GM12878 (cell line): ENCODE data around the gene MAP3K21. TPM values are rescaled to one million over a fixed set of nuclear protein-coding genes. Genes with fewer than 3 reads are reported as not detected.

Experiments
- ATAC-seq: fragments of 200-7000 bp; cut with Tn5 transposase; 3 replicates; pipeline ENCODE4 v1.9.1; 2020; ENCODE audit warnings: mild to moderate bottlenecking, moderate library complexity
- BruUV-seq: library from RNA; stranded (reverse); fragments of 400-500 nt; replicated peaks from 2 replicates; lab custom pipeline; 2021; lab: Mats Ljungman, UMichigan
- CTCF ChIA-PET: fragments of 300-600 bp; sonication (Branson Sonifier 250); formaldehyde crosslinking; extraction: SDS; loops from one replicate; lab custom pipeline; 2021; ENCODE audit warnings: inconsistent platforms; lab: Yijun Ruan, JAX
- POLR2A ChIA-PET: fragments of 350-600 bp; formaldehyde crosslinking; extraction: SDS; loops from one replicate; lab custom pipeline; 2021; ENCODE audit warnings: inconsistent platforms; lab: Charles Lee
- RAD21 ChIA-PET: fragments of 300-600 bp; sonication (Branson Sonifier 250); formaldehyde crosslinking; loops from one replicate; lab custom pipeline; 2023; ENCODE audit warnings: antibody characterized with exemption; ENCODE audit not compliant: unreplicated experiment; lab: Charles Lee
- SMC1A ChIA-PET: fragments of 300-600 bp; sonication (Branson Sonifier 250); formaldehyde crosslinking; loops from one replicate; lab custom pipeline; 2023; ENCODE audit not compliant: unreplicated experiment, uncharacterized antibody; lab: Charles Lee
- DNase-seq: peaks from one replicate; pipeline ENCODE4 v3.0.0-alpha.2; 2011; ENCODE audit warnings: low read depth, low spot score
- FAIRE-seq: peaks from 3 replicates; lab custom pipeline; 2011; peaks lifted over from hg19 to GRCh38; lab: Jason Lieb, UNC
- H2AFZ ChIP-seq: 2 replicates; pipeline ENCODE4 v1.6.0; 2011; ENCODE audit warnings: low read depth, low read length, control low read depth; ENCODE audit not compliant: control insufficient read depth
- H3K27ac ChIP-seq: 2 replicates; pipeline ENCODE4 v1.5.1; 2011; ENCODE audit warnings: control low read depth; ENCODE audit not compliant: control insufficient read depth, insufficient read depth
- H3K27me3 ChIP-seq, 2 experiments: replicated peaks in 1 of 2; 2 replicates each; pipeline versions ENCODE4 v1.6.0 to v1.6.1; 2011; ENCODE audit warnings: low read length in 1 of 2; ENCODE audit not compliant: control insufficient read depth in 2 of 2, insufficient read depth in 2 of 2
- H3K36me3 ChIP-seq, 2 experiments: 2 replicates each; pipeline ENCODE4 v1.5.1; 2011; ENCODE audit warnings: low read length in 1 of 2; ENCODE audit not compliant: control insufficient read depth in 2 of 2, insufficient read depth in 2 of 2
- H3K4me1 ChIP-seq: 2 replicates; pipeline ENCODE4 v1.6.1; 2011; ENCODE audit warnings: mild to moderate bottlenecking, low read length, moderate library complexity, mixed read lengths; ENCODE audit not compliant: control insufficient read depth, insufficient read depth
- H3K4me2 ChIP-seq: 2 replicates; pipeline ENCODE4 v1.6.0; 2011; ENCODE audit warnings: control low read depth; ENCODE audit not compliant: control insufficient read depth, insufficient read depth
- H3K4me3 ChIP-seq: fragments of 200-600 bp; sonication (generic); 2 replicates; pipeline ENCODE4 v1.5.1; 2016
- H3K79me2 ChIP-seq: 2 replicates; pipeline ENCODE4 v1.6.0; 2011; ENCODE audit warnings: low read length; ENCODE audit not compliant: control insufficient read depth, insufficient read depth
- H3K9ac ChIP-seq: 2 replicates; pipeline ENCODE4 v1.8.0; 2011; ENCODE audit warnings: low read length, control low read depth, mixed read lengths; ENCODE audit not compliant: control insufficient read depth, insufficient read depth
- H3K9me3 ChIP-seq: replicated peaks from 3 replicates; pipeline ENCODE4 v1.5.1; 2011; ENCODE audit warnings: mild to moderate bottlenecking, low read length; ENCODE audit not compliant: control insufficient read depth, insufficient read depth
- H4K20me1 ChIP-seq: 2 replicates; pipeline ENCODE4 v1.6.0; 2011; ENCODE audit not compliant: control insufficient read depth, insufficient read depth
- MYB ChIP-seq: fragments of 150-350 bp; IDR thresholded peaks from 2 replicates; pipeline ENCODE4 v1.6.1; 2014; ENCODE audit warnings: mild to moderate bottlenecking, low read depth, low read length, borderline replicate concordance
- MYC ChIP-seq: IDR thresholded peaks from 2 replicates; pipeline ENCODE4 v1.6.1; 2011; ENCODE audit warnings: mild to moderate bottlenecking, low read length, moderate library complexity, inconsistent platforms; ENCODE audit not compliant: insufficient read depth, insufficient replicate concordance, insufficient read length, severe bottlenecking
- RELA ChIP-seq: fragments of 450-650 bp; IDR thresholded peaks from 2 replicates; pipeline ENCODE4 v1.8.0; 2014; ENCODE audit warnings: borderline replicate concordance; ENCODE audit not compliant: partially characterized antibody
- SMC3 ChIP-seq: IDR thresholded peaks from 2 replicates; pipeline ENCODE4 v1.6.1; 2011; ENCODE audit warnings: low read length, improper control_type of control experiment, borderline replicate concordance
- SREBF1 ChIP-seq: IDR thresholded peaks from 2 replicates; pipeline ENCODE4 v1.6.1; 2012; ENCODE audit warnings: mild to moderate bottlenecking, low read length
- TBL1XR1 ChIP-seq: IDR thresholded peaks from 2 replicates; pipeline ENCODE4 v1.6.1; 2012; ENCODE audit warnings: low read depth, low read length, improper control_type of control experiment
- WRNIP1 ChIP-seq: IDR thresholded peaks from 2 replicates; pipeline ENCODE4 v1.6.1; 2011; ENCODE audit warnings: low read depth, low read length, improper control_type of control experiment, borderline replicate concordance
- ZNF207 ChIP-seq: fragments of 450-650 bp; IDR thresholded peaks from 2 replicates; pipeline ENCODE4 v1.6.1; 2014; ENCODE audit warnings: antibody characterized with exemption, mild to moderate bottlenecking, borderline replicate concordance
- WGBS: methylation state at CpG from one replicate; pipeline ENCODE4 v1.1.6; 2016; ENCODE audit warnings: low lambda C conversion rate; ENCODE audit not compliant: insufficient replicate concordance, insufficient coverage; ENCODE audit errors: missing lambda C conversion rate; 5-methylcytosine and 5-hydroxymethylcytosine counted together
- in situ Hi-C: fragments of 300-500 bp; cut with MboI; formaldehyde crosslinking; loops from 9 replicates; pipeline ENCODE4 v1.14.3; 2018; ENCODE audit warnings: mixed read lengths
- intact Hi-C: fragments of 100-400 bp; cut with micrococcal nuclease; formaldehyde crosslinking; loops from one replicate; pipeline ENCODE4 v1.14.2; 2022; ENCODE audit not compliant: unreplicated experiment
- polyA plus RNA-seq, 11 experiments: library from polyadenylated mRNA; depleted of rRNA in 4 of 11; unstranded in 6 of 11; stranded (reverse) in 5 of 11; fragments of >200 nt; fragmentation: Nextera tagmentation in 4 of 11; fragmentation: Illumina TruSeq in 1 of 11; extraction: Ambion mirVana in 4 of 11; extraction: Trizol in 1 of 11; gene quantifications; 1 replicate in 1 of 11; 2 replicates in 10 of 11; pipeline versions ENCODE4 v1.2.1 to v1.2.3, GENCODE V29; 2011 to 2016; ENCODE audit warnings: inconsistent platforms in 2 of 11, missing spikeins in 2 of 11, low read depth in 1 of 11
- total RNA-seq, 4 experiments: library from RNA; depleted of rRNA in 3 of 4; stranded (reverse); fragments of >200 nt in 3 of 4; fragmentation: Illumina TruSeq in 1 of 4; extraction: Trizol in 1 of 4; gene quantifications; 2 replicates each; pipeline versions ENCODE4 v1.2.1 to v1.2.3, GENCODE V29; 2013 to 2021
- TF ChIP-seq, protein P1 (sequence below): fragments of 450-650 bp; IDR thresholded peaks from 2 replicates; pipeline ENCODE4 v1.6.1; 2017; ENCODE audit warnings: mild to moderate bottlenecking, moderate library complexity
- TF ChIP-seq, protein P2 (sequence below): fragments of 450-650 bp; IDR thresholded peaks from 2 replicates; pipeline ENCODE4 v1.6.1; 2018; ENCODE audit warnings: borderline replicate concordance, mild to moderate bottlenecking; ENCODE audit not compliant: partially characterized antibody

MAP3K21 gene
- total and polyA plus RNA-seq, 10 of the 15 experiments (the other 5 are each of a cell fraction or from before 2014, with no cell fraction given): 0.02 to 0.21 (median 0.09) TPM; not detected in 1

DNA sequence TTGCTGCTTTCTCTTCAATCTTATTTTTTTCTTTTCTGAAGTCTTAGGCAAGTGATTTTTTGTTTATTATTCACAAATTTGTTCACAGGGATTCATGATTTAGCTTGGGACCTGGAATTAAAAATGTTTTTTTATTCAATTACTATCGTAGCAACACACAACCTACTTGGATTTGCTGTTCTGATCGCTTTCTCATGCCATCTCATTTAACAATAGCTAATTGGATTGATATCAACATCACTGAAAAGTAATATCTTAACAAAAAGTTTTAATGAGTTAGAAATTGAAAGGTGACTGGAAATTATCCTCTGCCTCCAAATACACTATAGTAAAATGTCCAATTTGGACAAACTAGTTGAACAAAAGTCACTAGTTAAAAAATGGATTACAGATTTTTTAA, 32.4 kb downstream of the MAP3K21 start (continued):
- TF ChIP-seq, protein P1, sequence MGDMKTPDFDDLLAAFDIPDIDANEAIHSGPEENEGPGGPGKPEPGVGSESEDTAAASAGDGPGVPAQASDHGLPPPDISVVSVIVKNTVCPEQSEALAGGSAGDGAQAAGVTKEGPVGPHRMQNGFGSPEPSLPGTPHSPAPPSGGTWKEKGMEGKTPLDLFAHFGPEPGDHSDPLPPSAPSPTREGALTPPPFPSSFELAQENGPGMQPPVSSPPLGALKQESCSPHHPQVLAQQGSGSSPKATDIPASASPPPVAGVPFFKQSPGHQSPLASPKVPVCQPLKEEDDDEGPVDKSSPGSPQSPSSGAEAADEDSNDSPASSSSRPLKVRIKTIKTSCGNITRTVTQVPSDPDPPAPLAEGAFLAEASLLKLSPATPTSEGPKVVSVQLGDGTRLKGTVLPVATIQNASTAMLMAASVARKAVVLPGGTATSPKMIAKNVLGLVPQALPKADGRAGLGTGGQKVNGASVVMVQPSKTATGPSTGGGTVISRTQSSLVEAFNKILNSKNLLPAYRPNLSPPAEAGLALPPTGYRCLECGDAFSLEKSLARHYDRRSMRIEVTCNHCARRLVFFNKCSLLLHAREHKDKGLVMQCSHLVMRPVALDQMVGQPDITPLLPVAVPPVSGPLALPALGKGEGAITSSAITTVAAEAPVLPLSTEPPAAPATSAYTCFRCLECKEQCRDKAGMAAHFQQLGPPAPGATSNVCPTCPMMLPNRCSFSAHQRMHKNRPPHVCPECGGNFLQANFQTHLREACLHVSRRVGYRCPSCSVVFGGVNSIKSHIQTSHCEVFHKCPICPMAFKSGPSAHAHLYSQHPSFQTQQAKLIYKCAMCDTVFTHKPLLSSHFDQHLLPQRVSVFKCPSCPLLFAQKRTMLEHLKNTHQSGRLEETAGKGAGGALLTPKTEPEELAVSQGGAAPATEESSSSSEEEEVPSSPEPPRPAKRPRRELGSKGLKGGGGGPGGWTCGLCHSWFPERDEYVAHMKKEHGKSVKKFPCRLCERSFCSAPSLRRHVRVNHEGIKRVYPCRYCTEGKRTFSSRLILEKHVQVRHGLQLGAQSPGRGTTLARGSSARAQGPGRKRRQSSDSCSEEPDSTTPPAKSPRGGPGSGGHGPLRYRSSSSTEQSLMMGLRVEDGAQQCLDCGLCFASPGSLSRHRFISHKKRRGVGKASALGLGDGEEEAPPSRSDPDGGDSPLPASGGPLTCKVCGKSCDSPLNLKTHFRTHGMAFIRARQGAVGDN: no peak
- TF ChIP-seq, protein P2, sequence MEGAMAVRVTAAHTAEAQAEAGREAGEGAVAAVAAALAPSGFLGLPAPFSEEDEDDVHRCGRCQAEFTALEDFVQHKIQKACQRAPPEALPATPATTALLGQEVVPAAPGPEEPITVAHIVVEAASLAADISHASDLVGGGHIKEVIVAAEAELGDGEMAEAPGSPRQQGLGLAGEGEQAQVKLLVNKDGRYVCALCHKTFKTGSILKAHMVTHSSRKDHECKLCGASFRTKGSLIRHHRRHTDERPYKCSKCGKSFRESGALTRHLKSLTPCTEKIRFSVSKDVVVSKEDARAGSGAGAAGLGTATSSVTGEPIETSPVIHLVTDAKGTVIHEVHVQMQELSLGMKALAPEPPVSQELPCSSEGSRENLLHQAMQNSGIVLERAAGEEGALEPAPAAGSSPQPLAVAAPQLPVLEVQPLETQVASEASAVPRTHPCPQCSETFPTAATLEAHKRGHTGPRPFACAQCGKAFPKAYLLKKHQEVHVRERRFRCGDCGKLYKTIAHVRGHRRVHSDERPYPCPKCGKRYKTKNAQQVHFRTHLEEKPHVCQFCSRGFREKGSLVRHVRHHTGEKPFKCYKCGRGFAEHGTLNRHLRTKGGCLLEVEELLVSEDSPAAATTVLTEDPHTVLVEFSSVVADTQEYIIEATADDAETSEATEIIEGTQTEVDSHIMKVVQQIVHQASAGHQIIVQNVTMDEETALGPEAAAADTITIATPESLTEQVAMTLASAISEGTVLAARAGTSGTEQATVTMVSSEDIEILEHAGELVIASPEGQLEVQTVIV: no peak

DNA sequence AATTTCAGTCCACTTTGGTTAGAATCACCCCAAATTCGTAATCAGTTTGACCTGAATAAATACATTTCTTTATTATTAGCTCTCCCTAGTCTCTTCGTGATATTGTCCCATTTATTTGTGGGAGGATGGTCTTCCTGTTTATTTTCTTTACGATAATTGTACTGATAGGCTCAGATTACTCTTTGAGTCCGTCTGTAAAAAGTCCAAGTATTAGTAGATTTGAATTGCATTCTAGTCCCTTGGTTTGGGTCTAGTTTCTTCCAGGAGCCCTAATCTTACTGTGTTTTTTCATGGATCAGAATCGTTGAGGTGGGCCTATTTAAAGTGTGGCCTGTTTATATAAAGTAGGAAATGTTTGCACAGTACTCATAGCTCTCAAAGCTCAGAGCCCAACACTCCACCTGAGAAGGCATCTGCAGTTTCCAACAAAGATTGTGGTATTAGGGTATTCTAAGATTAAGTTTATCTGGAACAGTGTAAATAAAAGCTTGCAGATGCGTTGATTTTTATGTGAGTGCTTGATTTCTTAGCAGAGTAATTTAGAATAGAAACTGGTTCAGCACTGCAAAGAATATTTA, 33.1 kb downstream of the MAP3K21 start:
- no TSS peak for BruUV-seq
- ChIA-PET POLR2A (no interaction called here), CTCF (interaction anchor here (0.9 to 1.0 kb wide), 2 partner anchors 57 to 627 kb away, joined by 3 read pairs; no protein-coding TSS in a partner anchor), SMC1A (interaction anchor here (0.9 to 1.2 kb wide), 3 partner anchors 21 to 705 kb away, joined by 3 read pairs; no protein-coding TSS in a partner anchor), RAD21 (no interaction called here)
- ATAC-seq (no peak), DNase-seq (no peak), FAIRE-seq (no peak)
- no peaks in the 10 kb centered on the region for H3K79me2 ChIP-seq
- intact Hi-C loops (no loop called here), in situ Hi-C loops (no loop called here)
- H4K20me1 ChIP-seq: no peaks in the 10 kb centered on the region
- H3K36me3 ChIP-seq: no peaks in the 10 kb centered on the region
- H3K4me2 ChIP-seq: no peak overlapping the region
- H3K4me1 ChIP-seq: no peaks in the 10 kb centered on the region
- no peak overlapping the region for H3K27ac ChIP-seq
- H3K27me3 ChIP-seq: peaks cover 0 to under 1% of the 10 kb centered on the region in 2 experiments; a peak in 2 of 4 replicates
- no peaks in the 10 kb centered on the region for H3K9me3 ChIP-seq
- H3K4me3 ChIP-seq: no peak overlapping the region
- H2AFZ ChIP-seq: no peak overlapping the region
- H3K9ac ChIP-seq: no peak overlapping the region
- 45% methylated on average over 6 of the region's 6 CpGs for WGBS
- no peak for TF ChIP-seq ZNF207
- TF ChIP-seq SMC3: no peak
- TF ChIP-seq MYB: no peak
- no peak for TF ChIP-seq SREBF1
- TF ChIP-seq RELA: no peak
- no peak for TF ChIP-seq TBL1XR1
- TF ChIP-seq, protein P2: no peak
- no peak for TF ChIP-seq WRNIP1
- TF ChIP-seq MYC: no peak
